KBM-7 (cell line): ENCODE data around the gene TRIM14.

ENCODE experiments used
- DNase-seq: peaks from one replicate; pipeline ENCODE4 v3.0.0-alpha.2; 2015
- in situ Hi-C: fragments of 300-500 bp; cut with MboI; formaldehyde crosslinking; loops from 2 replicates; pipeline ENCODE4 v1.14.3; 2020; ENCODE audit warnings: low sequenced_read_pairs, low pct_unique_long_range_greater_than_20kb, mixed read lengths

TRIM14 gene, protein sequence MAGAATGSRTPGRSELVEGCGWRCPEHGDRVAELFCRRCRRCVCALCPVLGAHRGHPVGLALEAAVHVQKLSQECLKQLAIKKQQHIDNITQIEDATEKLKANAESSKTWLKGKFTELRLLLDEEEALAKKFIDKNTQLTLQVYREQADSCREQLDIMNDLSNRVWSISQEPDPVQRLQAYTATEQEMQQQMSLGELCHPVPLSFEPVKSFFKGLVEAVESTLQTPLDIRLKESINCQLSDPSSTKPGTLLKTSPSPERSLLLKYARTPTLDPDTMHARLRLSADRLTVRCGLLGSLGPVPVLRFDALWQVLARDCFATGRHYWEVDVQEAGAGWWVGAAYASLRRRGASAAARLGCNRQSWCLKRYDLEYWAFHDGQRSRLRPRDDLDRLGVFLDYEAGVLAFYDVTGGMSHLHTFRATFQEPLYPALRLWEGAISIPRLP

DNA sequence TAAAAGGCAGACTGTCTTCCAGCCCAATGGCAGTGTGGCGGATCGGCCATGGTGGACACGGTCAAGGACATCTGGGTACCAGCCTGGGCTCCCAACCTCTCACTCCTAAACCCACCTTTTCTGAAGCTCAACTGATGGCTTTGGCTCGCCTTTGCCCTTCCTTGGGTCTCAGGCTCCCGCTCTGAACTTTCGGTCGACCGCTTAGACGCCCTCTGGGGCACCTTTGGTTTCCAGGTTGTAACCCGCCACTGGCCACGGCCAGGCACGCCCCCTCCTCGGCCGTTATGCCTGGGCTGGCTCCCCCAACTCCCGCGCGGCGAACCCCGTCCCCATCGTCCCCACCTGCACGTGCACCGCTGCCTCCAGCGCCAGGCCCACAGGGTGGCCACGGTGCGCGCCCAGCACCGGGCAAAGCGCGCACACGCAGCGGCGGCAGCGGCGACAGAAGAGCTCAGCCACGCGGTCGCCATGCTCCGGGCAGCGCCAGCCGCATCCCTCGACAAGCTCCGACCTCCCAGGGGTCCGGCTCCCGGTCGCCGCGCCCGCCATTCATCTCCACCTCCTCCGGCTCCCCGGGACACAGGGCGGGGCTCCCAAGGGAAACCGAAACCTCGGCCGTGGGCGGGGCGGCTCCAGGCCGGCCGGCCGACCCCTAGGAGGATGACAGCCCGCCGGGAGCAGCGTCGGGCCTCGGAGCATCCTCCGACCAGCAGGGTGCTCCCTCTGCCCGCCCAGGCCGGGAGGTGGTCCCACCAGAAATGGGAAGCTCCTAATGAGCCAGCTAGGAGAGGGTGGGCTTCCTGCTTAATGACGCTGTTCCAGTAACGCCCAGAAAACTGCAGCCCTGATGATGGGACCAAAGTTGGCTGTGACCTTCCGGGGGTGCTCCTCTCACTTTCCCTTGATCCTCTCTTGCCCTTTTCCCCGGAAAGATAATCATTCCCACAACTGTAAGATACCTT, at the start of gene TRIM14:
Gene TRIM14, minus strand, starts transcription at position 583 of the 962 bp plus-strand sequence. Its CDS starts 34 bp downstream, at position 549.
- peak; percentile 71 for DNase-seq
- in situ Hi-C loops: no loop called here

DNA sequence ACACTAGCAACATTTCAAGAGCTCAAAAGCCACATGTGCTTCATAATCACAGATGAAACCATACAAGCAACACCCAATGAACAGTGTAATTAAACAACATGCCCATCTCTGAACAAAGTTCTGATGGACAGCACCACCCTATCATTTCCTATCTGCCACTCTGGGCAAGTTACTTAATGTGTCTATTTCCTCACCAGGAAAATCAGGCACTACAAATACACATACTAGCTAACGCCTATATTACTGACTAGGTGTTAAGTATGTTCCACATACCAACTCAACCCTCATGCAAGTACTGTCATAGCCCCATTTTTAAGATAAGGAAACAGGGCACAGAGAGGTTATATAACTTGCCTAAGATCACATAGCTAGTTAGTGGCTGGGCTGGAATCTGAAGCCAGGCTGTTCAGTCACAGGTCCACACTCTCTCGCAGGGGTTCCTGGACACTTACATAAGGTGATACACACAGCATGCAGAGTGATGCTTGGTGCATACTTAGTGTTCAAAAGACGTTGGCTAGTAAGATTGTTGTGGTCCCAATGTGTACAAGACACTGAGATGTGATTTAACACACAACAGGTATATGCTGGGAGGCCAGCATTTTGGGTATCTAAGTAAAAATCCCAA, 49.2 kb upstream of the TRIM14 start:
- DNase-seq: no peak
- in situ Hi-C loops: no loop called here

DNA sequence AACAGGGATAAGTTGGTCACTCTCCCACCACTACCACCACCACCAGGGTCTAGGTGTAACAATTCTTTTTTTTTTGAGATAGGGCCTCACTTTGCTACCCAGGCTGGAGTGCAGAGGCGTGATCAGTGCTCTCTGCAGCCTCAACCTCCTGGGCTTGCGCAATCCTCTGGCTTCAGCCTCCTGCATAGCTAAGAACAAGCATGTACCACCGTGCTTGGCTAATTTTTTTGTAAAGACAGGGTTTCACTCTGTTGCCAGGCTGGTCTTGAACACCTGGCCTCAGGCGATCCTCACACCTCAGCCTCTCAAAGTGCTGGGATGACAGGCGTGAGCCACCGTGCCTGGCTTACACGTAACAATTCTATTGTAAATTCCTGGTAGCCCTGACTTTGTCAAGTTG, 45.9 kb upstream of the TRIM14 start:
- DNase-seq: no peak
- in situ Hi-C loops: no loop called here

DNA sequence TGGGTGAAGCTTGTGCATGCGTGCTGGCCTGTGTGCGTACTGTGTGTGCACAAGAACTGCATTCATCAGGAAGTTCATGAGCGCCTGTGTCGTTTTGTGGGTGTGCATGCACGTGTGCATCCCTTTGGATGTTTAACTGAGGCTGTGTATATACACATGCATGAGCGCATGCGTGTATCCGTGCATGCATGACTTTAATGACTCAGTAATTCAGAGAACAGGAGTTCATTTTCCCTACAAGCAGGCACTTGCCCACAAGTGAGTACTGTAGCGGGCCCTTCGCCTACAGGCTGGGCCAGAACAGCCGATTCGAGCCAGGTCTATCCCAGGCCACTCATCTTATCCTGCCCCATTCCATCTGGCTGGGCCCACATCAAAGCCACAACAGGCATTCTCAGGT, 43.6 kb upstream of the TRIM14 start:
- no peak for DNase-seq

DNA sequence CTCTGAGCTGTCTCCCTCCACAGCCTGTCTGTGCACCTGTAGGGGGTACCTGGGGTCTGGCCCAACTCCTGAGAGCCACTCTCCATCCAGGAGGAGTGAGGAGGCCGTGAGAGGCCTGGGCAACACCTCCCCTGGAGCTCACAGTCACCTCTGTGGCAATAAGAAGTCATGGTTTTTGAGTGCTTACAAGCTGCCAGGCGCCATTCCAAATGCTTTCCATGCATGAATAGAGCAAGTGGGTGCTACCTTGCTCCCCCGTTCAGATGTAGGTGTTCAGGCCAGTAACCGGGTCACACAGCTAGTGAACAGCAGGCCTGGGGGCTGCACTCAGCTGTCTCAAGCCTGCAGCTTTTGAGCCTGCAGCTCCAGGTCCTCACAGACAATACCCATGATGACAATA, 42.8 kb upstream of the TRIM14 start:
- DNase-seq: no peak
- in situ Hi-C loops: no loop called here

More for the DNA sequence above, 43.6 kb upstream of the TRIM14 start:
- in situ Hi-C loops: no loop called here

DNA sequence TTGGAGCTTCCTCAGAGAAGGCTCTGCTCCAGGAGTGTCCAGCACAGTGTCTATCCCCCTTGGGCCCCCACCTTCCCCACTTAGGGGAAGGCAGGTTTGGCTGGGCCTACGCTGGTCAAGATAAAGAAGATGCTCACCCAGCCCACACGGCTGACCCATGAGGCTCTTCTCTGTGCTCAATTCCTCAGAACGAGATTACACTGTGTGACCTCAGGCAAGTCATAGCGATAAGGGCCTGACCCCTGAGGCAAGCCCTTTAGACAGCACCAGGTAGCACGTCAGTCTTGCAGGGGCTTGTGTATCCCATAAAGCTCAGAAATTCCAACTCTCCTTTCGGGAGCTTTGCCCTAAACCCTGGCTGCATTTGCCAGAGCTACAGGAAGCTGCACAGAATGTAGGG, 40.8 kb upstream of the TRIM14 start:
- DNase-seq: no peak
- in situ Hi-C loops: no loop called here

DNA sequence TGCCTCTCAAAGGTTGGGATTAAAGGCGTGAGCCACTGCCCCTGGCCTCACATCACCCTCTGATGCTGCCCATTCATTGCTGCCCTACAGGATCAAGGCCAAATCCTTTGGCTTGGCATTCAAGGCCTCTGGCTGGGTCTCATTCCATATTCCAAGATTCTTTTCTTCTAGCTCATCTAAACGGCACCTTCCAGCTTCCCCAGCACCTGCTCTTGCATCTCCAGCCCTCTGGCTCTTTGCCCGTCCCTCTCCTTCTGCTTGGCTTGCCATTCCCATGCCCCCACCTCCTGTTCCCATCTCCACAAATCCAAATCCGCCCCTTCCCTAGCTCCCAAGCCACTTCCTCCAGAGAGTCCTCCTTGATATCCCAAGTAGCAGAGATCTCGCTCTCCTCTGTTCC, 40.3 kb upstream of the TRIM14 start:
- in situ Hi-C loops: no loop called here
- DNase-seq: no peak

DNA sequence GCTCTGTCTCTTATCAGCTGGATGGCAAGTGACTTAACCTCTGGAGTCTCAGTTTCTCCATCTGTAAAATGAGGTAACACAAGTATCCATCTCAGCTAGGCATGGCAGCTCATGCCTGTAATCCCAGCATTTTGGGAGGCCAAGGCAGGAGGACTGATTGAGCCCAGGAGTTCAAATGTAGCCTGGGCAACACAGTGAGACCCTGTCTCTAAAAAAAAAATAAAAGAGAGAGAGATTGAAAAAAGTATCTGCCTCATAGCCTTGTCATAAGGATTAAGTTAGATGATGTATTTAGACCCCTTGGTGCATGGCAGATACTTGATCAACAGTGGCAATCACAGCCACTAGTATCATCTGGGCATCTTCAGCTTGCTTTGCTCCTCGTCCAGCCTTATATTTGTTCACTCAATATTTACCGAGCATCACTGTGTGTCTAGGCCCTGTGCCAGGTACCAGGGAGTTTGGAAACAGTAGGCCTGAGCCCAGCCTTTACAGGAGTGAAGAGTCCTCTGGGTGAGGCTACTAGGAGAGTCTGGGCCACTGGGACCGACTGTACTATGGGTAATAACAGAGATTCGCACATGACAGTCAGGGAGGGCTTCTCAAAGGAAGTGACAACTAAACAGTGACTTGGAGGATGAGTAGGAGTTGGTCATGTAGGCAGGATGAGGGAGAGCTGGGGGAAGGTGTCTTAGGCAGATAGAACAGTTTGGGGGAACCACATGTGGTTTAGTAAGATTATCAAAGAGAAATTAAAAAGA, 39.2 kb upstream of the TRIM14 start:
- no peak for DNase-seq
- in situ Hi-C loops: no loop called here

DNA sequence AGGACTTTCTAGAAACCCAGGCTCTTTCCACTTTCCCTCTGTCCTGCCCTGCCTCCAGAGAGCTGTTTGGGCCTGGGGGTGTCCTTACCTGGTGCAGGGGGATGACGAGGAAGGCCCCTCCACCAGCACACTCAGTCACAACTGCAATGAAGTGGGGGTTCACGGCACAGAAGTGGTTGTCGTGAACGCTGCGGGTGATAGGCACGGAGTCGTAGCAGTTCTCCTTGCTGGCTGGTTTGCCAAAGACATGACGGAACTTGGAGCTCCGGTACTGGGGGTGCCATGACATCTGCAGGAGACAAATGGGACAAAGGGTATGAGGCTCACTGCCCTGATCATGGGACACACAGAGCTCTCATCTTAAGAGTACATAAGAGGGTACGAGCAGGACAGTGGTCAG, 38.4 kb upstream of the TRIM14 start:
- in situ Hi-C loops: no loop called here
- no peak for DNase-seq

DNA sequence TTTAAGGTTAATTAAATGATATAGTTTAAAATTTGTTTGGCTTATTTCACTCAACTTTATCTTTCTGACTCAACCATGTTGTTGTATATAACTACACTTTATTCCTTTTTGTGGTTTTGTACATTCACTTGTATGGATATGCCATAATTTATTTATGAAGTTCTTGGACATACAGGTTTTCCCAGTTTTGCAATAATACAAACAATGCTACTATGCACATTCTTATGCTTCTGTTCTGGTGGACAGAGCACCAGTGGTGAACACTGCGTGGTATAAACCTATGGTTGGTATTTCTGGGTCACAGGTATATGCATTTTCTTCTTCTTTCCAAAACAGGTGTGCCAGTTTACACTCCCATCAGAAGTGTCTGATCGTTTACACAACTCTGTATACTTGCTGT, 35.7 kb upstream of the TRIM14 start:
- in situ Hi-C loops: no loop called here
- no peak for DNase-seq

DNA sequence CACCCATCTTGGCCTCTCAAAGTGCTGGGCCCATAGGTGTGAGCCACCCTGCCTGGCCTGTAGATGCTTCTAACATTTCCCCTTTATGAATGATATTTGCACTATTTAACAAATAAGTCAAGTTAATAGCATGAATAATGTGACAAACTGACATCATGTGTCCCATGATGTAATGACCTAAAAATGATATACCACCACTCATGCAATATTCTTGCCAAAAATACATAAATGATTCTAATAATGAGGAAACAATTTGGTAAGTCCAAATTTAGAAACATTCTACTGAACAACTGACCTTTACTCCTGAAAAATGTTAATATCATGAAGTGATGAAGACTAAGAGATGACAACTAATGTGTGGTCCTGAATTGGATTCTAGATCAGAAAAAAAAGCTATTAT, 33.5 kb upstream of the TRIM14 start:
- in situ Hi-C loops: no loop called here
- DNase-seq: no peak

DNA sequence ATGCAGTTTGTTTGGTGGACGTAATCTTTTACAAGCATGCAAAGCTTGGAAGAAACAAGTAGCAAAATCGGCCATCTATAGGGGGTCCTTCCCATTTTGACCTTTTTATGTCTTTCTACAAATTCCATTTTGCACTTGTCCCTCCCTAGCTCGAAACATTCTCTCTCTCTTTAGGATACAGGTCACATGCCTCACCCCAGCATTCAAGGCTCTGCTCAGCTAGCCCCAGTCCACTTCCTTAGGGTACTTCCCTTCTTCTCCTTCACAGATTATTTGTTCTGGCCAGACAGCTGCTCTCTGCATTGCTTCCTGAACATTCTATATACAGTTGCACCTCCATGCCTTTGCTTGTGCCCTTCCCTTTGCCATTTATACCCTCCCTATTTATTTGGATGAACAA, 31.7 kb upstream of the TRIM14 start:
- DNase-seq: no peak

DNA sequence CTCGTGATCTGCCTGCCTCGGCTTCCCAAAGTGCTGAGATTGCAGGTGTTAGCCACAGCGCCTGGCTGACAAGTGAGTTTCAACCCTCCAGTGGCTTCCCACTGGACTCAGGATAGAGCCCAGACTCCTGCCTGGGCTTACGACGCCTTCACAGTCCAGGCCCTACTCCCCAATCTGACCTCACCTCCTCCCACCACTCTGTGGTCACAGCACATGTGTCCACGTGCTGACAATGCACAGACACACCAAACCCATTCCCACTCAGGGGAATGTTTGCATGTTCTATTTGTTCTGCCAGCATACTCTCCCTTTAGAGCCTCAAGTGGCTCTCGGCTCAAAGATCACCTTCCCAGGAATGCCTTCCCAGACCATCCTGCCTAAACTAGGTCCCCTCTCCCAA, 31.1 kb upstream of the TRIM14 start:
- in situ Hi-C loops: no loop called here

More for the DNA sequence above, 31.7 kb upstream of the TRIM14 start:
- in situ Hi-C loops: no loop called here

DNA sequence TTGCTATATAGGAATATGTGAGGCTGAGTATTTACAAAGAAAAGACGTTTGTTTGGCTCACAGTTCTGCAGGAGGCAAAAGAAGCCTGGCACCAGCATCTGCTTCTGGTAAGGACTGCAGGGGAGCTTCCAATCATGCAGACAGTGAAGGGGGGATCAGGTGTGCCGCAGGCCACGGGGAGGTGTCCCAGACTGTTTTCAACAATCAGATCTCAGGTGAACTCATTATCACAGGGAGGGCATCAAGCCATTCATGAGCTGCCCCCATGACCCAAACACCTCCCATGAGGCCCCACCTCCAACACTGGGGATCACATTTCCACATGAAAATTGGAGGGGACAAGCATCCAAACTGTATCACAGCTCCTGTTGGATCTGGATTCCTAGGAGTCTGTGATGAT, 30.4 kb upstream of the TRIM14 start:
- DNase-seq: no peak

More for the DNA sequence above, 31.1 kb upstream of the TRIM14 start:
- DNase-seq: no peak

DNA sequence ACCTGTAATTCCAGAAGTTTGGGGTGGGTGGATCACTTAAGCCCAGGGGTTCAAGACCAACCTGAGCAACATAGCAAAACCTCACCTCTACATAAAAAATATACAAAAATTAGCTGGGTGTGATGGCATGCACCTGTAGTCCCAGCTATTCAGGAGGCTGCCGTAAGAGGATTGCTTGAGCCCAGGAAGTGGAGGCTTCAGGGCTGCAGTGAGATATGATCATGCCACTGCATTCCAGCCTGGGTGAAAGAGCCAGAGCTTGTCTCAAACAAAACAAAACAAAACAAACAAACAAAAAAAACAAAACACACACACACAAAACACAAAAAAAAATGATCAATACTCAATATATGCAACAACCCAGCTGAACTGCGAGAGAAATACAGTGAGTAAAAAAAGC, 29.5 kb upstream of the TRIM14 start:
- in situ Hi-C loops: no loop called here
- DNase-seq: no peak

More for the DNA sequence above, 30.4 kb upstream of the TRIM14 start:
- in situ Hi-C loops: no loop called here

DNA sequence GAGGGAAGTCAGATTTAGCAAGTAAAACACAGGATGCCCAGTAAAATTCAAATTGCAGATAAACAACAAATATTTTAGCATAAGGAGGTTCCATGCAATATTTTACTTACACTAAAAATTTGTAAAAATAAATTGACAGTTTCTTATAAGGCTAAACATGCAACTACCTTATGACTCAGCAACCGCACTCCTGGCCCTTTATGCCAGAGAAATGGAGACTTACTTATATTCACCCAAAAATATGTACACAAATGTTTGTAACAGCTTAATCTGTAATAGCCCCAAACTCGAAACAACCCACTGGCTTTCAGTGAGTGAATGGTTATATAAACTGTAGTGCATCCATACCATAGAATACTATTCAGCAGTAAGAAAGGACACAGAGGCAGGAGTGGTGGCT, 28.6 kb upstream of the TRIM14 start:
- in situ Hi-C loops: no loop called here

DNA sequence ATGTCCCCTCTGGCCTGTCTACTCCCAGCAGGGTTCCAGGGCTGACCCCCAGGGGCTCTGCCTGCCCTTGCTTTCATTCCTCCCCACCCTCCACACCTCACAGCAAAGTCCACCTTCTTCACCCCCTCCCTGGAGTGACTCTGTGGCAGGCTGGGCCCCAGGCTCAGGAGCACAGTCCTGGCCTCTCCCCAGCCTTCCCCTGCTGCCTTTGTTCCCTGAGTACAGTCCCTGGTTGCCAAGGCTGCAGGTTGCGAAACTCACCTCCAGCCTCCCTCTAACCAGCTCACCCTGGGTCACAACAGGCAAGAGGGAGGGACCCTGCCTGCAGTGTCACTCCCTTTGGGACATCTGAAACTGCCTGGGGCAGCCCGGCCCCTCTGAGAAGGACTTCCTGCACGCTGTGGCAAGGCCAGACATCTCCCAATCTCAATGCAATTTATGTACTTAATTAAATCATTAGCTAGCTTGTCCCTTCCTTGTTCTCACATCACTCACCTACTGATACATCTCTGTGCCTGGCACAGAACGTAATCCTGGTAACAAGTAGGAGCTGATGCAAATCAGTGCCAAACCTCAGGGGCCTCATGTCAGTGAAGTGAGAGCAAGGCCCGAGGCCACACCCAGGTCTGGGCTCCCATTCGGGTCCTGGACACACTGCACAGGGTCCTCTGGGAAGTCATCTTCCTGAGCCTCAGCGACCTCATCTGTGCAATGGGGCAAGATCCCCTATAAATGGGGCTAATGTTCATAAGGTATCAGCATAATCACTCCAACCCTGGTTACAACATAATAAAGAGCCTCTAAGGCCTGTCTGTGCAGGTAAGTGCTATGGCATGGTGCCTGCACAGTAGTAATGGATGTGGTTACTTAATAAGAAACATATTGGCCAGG, 27.3 kb upstream of the TRIM14 start:
- in situ Hi-C loops: no loop called here
- peak; percentile 80 for DNase-seq

More for the DNA sequence above, 28.6 kb upstream of the TRIM14 start:
- DNase-seq: no peak

DNA sequence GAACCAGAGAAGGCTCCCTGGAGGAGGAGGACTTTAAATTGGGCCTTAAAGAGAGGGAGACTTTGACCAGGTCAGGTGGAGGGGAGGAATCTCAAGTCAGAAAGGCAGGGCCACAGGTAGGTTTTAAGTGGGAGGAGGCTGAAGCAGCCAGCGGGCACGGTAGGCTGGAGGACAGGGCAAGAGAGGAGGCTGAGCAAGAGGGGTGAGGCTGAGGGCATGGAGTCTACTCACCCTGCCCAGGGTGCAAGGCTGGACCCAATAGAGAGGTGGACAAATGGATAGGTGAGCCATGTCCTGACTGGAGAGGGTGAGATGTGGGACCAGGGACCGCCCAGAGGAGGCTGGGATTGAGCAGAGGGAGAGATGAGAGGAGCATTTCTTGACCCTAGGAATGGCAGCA, 25.6 kb upstream of the TRIM14 start:
- in situ Hi-C loops: no loop called here
- DNase-seq: no peak
